SK-N-SH treated with all-trans-retinoic acid at 6 μM for 48 hours (cell line): ENCODE data around the gene STAC2.

Source experiments
- ARNTL ChIP-seq: fragments of 450-650 bp; formaldehyde crosslinking; IDR thresholded peaks from 2 replicates; pipeline ENCODE4 v1.5.0; 2020; ENCODE audit warnings: low read depth, mild to moderate bottlenecking, moderate library complexity, borderline replicate concordance
- CSDC2 ChIP-seq: fragments of 250-450 bp; sonication (Bioruptor Pico); IDR thresholded peaks from 2 replicates; pipeline ENCODE4 v1.5.0; 2020; ENCODE audit warnings: mild to moderate bottlenecking, moderate library complexity
- ESRRG ChIP-seq: fragments of 250-450 bp; sonication (Bioruptor Pico); IDR thresholded peaks from 2 replicates; pipeline ENCODE4 v1.6.1; 2021; ENCODE audit warnings: mild to moderate bottlenecking
- GLIS3 ChIP-seq: fragments of 250-450 bp; sonication (Bioruptor Pico); IDR thresholded peaks from 2 replicates; pipeline ENCODE4 v1.5.0; 2020; ENCODE audit warnings: mild to moderate bottlenecking, moderate library complexity
- OSR1 ChIP-seq: fragments of 250-450 bp; sonication (Bioruptor Pico); IDR thresholded peaks from 2 replicates; pipeline ENCODE4 v1.8.0; 2022; ENCODE audit warnings: moderate library complexity, mild to moderate bottlenecking, inconsistent platforms
- TOX ChIP-seq: fragments of 250-450 bp; sonication (Bioruptor Pico); IDR thresholded peaks from 2 replicates; pipeline ENCODE4 v1.8.0; 2021; ENCODE audit warnings: mild to moderate bottlenecking, moderate library complexity, borderline replicate concordance
- ZFP3 ChIP-seq: fragments of 250-450 bp; sonication (Bioruptor Pico); IDR thresholded peaks from 2 replicates; pipeline ENCODE4 v1.5.0; 2020; ENCODE audit warnings: mild to moderate bottlenecking, moderate library complexity
- ZNF8 ChIP-seq: fragments of 450-650 bp; formaldehyde crosslinking; IDR thresholded peaks from 2 replicates; pipeline ENCODE4 v1.5.0; 2020; ENCODE audit warnings: mild to moderate bottlenecking, moderate library complexity
- TF ChIP-seq, protein P1 (sequence below): fragments of 250-450 bp; sonication (Bioruptor Pico); IDR thresholded peaks from 2 replicates; pipeline ENCODE4 v1.5.0; 2020; ENCODE audit warnings: mild to moderate bottlenecking, moderate library complexity
- TF ChIP-seq, protein P2 (sequence below): fragments of 250-450 bp; sonication (Bioruptor Pico); IDR thresholded peaks from 2 replicates; pipeline ENCODE4 v1.5.1; 2020; ENCODE audit warnings: low read depth, mild to moderate bottlenecking, moderate library complexity
- TF ChIP-seq, protein P3 (sequence below): fragments of 250-450 bp; sonication (Bioruptor Pico); IDR thresholded peaks from 2 replicates; pipeline ENCODE4 v1.5.1; 2021; ENCODE audit warnings: mild to moderate bottlenecking, moderate library complexity
- TF ChIP-seq, protein P4 (sequence below): fragments of 250-450 bp; sonication (Bioruptor Pico); IDR thresholded peaks from 2 replicates; pipeline ENCODE4 v1.8.0; 2020; ENCODE audit warnings: mild to moderate bottlenecking, moderate library complexity, borderline replicate concordance

DNA sequence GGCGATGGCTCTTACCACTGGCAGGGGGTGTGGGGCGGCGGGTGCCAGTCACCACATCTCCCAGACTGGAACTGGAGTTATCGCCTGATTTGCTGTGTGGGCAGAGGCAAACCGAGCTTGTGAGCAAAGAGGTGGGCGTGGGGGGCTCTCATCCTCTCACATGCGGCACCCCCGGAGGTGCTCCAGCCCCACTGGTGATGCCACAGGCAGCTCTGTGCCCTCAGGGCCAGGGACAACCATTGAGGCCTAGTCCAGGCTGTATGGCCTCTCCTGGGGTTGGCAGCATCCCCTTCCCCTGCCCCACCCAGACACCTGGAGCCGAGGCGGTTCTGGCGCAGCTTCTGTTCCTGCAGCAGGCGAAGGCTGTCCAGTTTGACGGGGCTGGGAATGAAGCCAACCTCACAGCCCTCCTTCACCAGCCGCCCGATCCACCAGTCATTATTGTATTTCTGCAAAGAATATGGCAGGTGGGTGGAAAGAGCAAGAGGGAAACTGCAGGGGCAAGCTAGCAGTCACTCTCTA is 39.2 kb downstream of the STAC2 start:
- TF ChIP-seq ZNF8 (CRISPR knock-in tag) (no peak), GLIS3 (no peak), ARNTL (CRISPR knock-in tag) (no peak), TOX (CRISPR knock-in tag) (no peak), CSDC2 (no peak), ESRRG (no peak), ZFP3 (CRISPR knock-in tag) (no peak), OSR1 (no peak)
- TF ChIP-seq, protein P1, sequence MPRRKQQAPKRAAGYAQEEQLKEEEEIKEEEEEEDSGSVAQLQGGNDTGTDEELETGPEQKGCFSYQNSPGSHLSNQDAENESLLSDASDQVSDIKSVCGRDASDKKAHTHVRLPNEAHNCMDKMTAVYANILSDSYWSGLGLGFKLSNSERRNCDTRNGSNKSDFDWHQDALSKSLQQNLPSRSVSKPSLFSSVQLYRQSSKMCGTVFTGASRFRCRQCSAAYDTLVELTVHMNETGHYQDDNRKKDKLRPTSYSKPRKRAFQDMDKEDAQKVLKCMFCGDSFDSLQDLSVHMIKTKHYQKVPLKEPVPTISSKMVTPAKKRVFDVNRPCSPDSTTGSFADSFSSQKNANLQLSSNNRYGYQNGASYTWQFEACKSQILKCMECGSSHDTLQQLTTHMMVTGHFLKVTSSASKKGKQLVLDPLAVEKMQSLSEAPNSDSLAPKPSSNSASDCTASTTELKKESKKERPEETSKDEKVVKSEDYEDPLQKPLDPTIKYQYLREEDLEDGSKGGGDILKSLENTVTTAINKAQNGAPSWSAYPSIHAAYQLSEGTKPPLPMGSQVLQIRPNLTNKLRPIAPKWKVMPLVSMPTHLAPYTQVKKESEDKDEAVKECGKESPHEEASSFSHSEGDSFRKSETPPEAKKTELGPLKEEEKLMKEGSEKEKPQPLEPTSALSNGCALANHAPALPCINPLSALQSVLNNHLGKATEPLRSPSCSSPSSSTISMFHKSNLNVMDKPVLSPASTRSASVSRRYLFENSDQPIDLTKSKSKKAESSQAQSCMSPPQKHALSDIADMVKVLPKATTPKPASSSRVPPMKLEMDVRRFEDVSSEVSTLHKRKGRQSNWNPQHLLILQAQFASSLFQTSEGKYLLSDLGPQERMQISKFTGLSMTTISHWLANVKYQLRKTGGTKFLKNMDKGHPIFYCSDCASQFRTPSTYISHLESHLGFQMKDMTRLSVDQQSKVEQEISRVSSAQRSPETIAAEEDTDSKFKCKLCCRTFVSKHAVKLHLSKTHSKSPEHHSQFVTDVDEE = no peak
- TF ChIP-seq, protein P2, sequence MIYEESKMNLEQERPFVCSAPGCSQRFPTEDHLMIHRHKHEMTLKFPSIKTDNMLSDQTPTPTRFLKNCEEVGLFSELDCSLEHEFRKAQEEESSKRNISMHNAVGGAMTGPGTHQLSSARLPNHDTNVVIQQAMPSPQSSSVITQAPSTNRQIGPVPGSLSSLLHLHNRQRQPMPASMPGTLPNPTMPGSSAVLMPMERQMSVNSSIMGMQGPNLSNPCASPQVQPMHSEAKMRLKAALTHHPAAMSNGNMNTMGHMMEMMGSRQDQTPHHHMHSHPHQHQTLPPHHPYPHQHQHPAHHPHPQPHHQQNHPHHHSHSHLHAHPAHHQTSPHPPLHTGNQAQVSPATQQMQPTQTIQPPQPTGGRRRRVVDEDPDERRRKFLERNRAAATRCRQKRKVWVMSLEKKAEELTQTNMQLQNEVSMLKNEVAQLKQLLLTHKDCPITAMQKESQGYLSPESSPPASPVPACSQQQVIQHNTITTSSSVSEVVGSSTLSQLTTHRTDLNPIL = no peak
- TF ChIP-seq, protein P3, sequence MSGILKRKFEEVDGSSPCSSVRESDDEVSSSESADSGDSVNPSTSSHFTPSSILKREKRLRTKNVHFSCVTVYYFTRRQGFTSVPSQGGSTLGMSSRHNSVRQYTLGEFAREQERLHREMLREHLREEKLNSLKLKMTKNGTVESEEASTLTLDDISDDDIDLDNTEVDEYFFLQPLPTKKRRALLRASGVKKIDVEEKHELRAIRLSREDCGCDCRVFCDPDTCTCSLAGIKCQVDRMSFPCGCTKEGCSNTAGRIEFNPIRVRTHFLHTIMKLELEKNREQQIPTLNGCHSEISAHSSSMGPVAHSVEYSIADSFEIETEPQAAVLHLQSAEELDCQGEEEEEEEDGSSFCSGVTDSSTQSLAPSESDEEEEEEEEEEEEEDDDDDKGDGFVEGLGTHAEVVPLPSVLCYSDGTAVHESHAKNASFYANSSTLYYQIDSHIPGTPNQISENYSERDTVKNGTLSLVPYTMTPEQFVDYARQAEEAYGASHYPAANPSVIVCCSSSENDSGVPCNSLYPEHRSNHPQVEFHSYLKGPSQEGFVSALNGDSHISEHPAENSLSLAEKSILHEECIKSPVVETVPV (CRISPR knock-in tag) = no peak
- TF ChIP-seq, protein P4, sequence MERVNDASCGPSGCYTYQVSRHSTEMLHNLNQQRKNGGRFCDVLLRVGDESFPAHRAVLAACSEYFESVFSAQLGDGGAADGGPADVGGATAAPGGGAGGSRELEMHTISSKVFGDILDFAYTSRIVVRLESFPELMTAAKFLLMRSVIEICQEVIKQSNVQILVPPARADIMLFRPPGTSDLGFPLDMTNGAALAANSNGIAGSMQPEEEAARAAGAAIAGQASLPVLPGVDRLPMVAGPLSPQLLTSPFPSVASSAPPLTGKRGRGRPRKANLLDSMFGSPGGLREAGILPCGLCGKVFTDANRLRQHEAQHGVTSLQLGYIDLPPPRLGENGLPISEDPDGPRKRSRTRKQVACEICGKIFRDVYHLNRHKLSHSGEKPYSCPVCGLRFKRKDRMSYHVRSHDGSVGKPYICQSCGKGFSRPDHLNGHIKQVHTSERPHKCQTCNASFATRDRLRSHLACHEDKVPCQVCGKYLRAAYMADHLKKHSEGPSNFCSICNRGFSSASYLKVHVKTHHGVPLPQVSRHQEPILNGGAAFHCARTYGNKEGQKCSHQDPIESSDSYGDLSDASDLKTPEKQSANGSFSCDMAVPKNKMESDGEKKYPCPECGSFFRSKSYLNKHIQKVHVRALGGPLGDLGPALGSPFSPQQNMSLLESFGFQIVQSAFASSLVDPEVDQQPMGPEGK (CRISPR knock-in tag) = no peak
